Right ventricle myocardium superior (tissue), 1 donor: Measurements from ENCODE around the gene HCN4. TPM values are rescaled to one million over a fixed set of nuclear protein-coding genes. Genes with fewer than 3 reads are reported as not detected.
"Not testable (repeated sequence)": the region's sequence is repeated elsewhere in the genome, so short reads cannot be mapped to it uniquely, and the experiment has no call there.

Experiments used
- ATAC-seq: fragments of 200-7000 bp; cut with Tn5 transposase; one replicate; pipeline ENCODE4 v1.9.1; 2020; ENCODE audit warnings: mild to moderate bottlenecking; ENCODE audit not compliant: poor library complexity
- DNase-seq: peaks from one replicate; pipeline ENCODE4 v3.0.0-alpha.2; 2020
- intact Hi-C: fragments of 100-400 bp; cut with DNase I; formaldehyde crosslinking; loops from one replicate; pipeline ENCODE4 v1.11.2; 2022
- total RNA-seq: library from RNA; stranded (reverse); fragmentation: NEBNext Ultra II Directional; extraction: Animal tissue kit (Norgen Biotek cat#: 25700); gene quantifications from one replicate; pipeline ENCODE4 v1.2.1, GENCODE V29; 2021
- donor health status: DM: no; HTN: yes; CAD: no; lungs with severe emphysema.

The HCN4 gene
- total RNA-seq, 1 donor from 2014 or later = 16.6 TPM

- DNase-seq (no peak), ATAC-seq (peak; percentile 16)
- intact Hi-C loops = no loop called here
Measured at GRCh38 chr15:73318463-73319351, 50.1 kb downstream of the HCN4 start.

- intact Hi-C loops = no loop called here
- DNase-seq (no peak), ATAC-seq (no peak)
Measured at GRCh38 chr15:73317651-73318462, 50.9 kb downstream of the HCN4 start.

- intact Hi-C loops = no loop called here
- DNase-seq (no peak), ATAC-seq (no peak)
Measured at GRCh38 chr15:73313861-73314260, 54.9 kb downstream of the HCN4 start.

GRCh38 chr15:73308305-73308704, 60.5 kb downstream of the HCN4 start:
- ATAC-seq (no peak), DNase-seq (no peak)
- intact Hi-C loops = loop anchor here (10.0 kb wide), 3 partner anchors 236 to 396 kb away; partner anchors contain the start of gene NPTN

GRCh38 chr15:73305331-73306211, 63.2 kb downstream of the HCN4 start:
- peak; percentile 88 for ATAC-seq
- intact Hi-C loops = loop anchor here (10.0 kb wide), 3 partner anchors 239 to 399 kb away; partner anchors contain the start of gene NPTN
- no peak for DNase-seq

- no peak for ATAC-seq
- intact Hi-C loops = loop anchor here (10.0 kb wide), 3 partner anchors 241 to 401 kb away; partner anchors contain the start of gene NPTN
- DNase-seq = no peak
Measured at GRCh38 chr15:73303636-73304035, 65.1 kb downstream of the HCN4 start.

GRCh38 chr15:73300286-73300685, 68.5 kb downstream of the HCN4 start:
- intact Hi-C loops = loop anchor here (10.0 kb wide), 3 partner anchors 245 to 405 kb away; partner anchors contain the start of gene NPTN
- not testable (repeated sequence) for DNase-seq, ATAC-seq

- ATAC-seq = no peak
- no peak for DNase-seq
- intact Hi-C loops = no loop called here
Measured at GRCh38 chr15:73298522-73299245, 70.1 kb downstream of the HCN4 start.

GRCh38 chr15:73296609-73297353, 72.0 kb downstream of the HCN4 start:
- no peak for DNase-seq
- ATAC-seq = no peak
- intact Hi-C loops = no loop called here

GRCh38 chr15:73295630-73296286, 73.0 kb downstream of the HCN4 start:
- intact Hi-C loops = no loop called here
- ATAC-seq (no peak), DNase-seq (no peak)

- intact Hi-C loops = no loop called here
- ATAC-seq (no peak), DNase-seq (no peak)
Measured at GRCh38 chr15:73293773-73294172, 75.0 kb downstream of the HCN4 start.

- no peak for ATAC-seq
- intact Hi-C loops = no loop called here
Measured at GRCh38 chr15:73291441-73291840, 77.3 kb downstream of the HCN4 start.

GRCh38 chr15:73287019-73287418, 81.7 kb downstream of the HCN4 start:
- intact Hi-C loops = no loop called here
- DNase-seq = no peak
- no peak for ATAC-seq

More at GRCh38 chr15:73291441-73291840, 77.3 kb downstream of the HCN4 start:
- no peak for DNase-seq

- ATAC-seq = no peak
- intact Hi-C loops = no loop called here
Measured at GRCh38 chr15:73286311-73286710, 82.4 kb downstream of the HCN4 start.

GRCh38 chr15:73284090-73284716, 84.6 kb downstream of the HCN4 start:
- DNase-seq = no peak
- no peak for ATAC-seq
- intact Hi-C loops = no loop called here

More at GRCh38 chr15:73286311-73286710, 82.4 kb downstream of the HCN4 start:
- DNase-seq = no peak

GRCh38 chr15:73283366-73283962, 85.3 kb downstream of the HCN4 start:
- ATAC-seq (peak; percentile 75), DNase-seq (no peak)
- intact Hi-C loops = no loop called here
